HG02588 (cell line): ENCODE measurements around the gene HEPH.
"Not testable (repeated sequence)": the region's sequence is repeated elsewhere in the genome, so short reads cannot be mapped to it uniquely, and the experiment has no call there.

ENCODE experiments used
- ATAC-seq: cut with Tn5 transposase; IDR thresholded peaks from one replicate; pipeline ENCODE4 v1.9.1; 2021; ENCODE audit warnings: mild to moderate bottlenecking, moderate library complexity; ENCODE audit not compliant: unreplicated experiment

Gene HEPH, protein sequence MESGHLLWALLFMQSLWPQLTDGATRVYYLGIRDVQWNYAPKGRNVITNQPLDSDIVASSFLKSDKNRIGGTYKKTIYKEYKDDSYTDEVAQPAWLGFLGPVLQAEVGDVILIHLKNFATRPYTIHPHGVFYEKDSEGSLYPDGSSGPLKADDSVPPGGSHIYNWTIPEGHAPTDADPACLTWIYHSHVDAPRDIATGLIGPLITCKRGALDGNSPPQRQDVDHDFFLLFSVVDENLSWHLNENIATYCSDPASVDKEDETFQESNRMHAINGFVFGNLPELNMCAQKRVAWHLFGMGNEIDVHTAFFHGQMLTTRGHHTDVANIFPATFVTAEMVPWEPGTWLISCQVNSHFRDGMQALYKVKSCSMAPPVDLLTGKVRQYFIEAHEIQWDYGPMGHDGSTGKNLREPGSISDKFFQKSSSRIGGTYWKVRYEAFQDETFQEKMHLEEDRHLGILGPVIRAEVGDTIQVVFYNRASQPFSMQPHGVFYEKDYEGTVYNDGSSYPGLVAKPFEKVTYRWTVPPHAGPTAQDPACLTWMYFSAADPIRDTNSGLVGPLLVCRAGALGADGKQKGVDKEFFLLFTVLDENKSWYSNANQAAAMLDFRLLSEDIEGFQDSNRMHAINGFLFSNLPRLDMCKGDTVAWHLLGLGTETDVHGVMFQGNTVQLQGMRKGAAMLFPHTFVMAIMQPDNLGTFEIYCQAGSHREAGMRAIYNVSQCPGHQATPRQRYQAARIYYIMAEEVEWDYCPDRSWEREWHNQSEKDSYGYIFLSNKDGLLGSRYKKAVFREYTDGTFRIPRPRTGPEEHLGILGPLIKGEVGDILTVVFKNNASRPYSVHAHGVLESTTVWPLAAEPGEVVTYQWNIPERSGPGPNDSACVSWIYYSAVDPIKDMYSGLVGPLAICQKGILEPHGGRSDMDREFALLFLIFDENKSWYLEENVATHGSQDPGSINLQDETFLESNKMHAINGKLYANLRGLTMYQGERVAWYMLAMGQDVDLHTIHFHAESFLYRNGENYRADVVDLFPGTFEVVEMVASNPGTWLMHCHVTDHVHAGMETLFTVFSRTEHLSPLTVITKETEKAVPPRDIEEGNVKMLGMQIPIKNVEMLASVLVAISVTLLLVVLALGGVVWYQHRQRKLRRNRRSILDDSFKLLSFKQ

DNA sequence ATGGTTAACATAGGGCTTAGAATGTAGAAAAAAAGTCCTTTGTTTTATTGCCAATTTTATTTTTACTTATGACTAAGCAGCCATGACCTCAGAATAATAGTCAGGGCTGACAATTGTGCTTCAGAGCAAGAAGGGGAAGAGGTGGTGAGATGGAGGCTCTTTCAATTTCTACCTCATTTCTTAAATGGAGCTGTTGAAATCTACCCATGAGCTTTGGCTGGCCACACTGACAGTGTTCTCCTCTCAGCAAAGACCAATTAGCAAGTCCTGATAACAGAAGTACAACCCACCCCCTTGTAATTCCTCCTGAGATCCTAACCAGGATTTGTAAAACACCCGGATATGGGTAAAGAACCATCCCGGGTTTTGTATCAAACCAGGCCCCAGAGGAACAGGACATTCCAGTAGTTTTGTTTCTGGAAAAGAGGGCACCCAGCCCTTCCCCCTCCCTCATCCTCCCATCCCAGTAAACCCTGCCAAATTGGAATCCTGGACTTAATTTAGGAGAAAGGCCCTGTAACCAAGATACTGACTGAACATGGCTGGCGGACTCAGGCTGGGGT lies at the start of gene HEPH:
TSS of gene HEPH (plus strand) at position 399 of the 563 bp plus-strand sequence. CDS start 6,324 bp downstream, outside the sequence.
- ATAC-seq: peak; percentile 53

DNA sequence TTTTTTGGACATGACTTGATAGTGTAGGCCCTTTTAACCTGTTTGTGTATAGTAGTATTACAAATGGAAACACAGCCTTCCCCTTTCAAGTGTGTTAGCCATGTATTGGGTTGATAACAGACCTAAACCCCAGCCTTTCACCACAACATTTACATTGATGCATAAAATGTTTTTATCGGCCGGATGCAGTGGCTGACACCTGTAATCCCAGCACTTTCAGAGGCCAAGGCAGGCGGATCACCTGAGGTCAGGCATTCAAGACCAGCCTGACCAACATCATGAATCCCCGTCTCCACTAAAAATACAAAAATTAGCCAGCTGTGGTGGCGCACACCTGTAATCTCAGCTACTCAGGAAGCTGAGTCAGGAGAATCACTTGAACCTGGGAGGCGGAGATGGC lies 45.3 kb upstream of the HEPH start:
- not testable (repeated sequence) for ATAC-seq

DNA sequence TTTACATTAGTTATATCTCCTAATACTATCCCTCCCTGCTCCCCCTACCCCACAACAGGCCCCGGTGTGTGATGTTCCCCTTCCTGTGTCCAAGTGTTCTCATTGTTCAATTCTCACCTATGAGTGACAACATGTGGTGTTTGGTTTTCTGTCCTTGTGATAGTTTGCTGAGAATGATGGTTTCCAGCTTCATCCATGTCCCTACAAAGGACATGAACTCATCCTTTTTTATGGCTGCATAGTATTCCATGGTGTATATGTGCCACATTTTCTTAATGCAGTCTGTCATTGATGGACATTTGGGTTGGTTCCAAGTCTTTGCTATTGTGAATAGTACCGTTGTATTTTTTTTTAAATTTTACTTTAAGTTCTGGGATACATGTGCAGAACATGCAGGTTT lies 42.7 kb upstream of the HEPH start:
- ATAC-seq: not testable (repeated sequence)

GRCh38 chrX:66126662-66127061 lies 37.4 kb upstream of the HEPH start:
- no peak for ATAC-seq

DNA sequence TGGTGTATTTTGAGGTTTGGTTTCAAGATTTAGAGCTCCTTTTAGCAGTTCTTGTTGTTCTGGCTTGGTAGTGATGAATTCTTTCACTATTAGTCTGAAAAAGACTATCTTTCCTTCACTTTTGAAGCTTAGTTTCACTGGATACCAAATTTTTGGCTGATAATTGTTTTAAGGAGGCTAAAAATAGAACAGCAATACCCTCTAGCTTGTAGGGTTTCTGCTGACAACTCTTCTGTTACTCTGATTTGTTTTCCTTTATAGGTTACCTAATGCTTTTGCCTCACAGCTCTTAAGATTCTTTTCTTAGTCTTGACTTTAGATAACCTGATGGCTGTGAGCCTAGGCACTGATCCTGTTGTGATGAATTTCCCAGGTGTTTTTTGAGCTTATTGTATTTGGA lies 33.6 kb upstream of the HEPH start:
- no peak for ATAC-seq

DNA sequence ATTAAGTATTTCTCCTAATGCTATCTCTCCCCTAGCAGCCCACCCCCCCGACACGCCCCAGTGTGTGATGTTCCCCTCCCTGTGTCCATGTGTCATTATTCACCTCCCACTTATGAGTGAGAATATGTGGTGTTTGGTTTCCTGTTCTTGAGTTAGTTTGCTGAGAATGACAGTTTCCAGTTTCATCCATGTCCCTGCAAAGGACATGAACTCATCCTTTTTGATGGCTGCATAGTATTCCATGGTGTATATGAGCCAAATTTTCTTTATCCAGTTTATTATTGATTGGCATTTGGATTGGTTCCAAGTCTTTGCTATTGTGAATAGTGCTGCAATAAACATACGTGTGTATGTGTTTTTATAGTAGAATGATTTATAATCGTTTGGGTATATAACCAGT lies 28.8 kb upstream of the HEPH start:
- not testable (repeated sequence) for ATAC-seq

DNA sequence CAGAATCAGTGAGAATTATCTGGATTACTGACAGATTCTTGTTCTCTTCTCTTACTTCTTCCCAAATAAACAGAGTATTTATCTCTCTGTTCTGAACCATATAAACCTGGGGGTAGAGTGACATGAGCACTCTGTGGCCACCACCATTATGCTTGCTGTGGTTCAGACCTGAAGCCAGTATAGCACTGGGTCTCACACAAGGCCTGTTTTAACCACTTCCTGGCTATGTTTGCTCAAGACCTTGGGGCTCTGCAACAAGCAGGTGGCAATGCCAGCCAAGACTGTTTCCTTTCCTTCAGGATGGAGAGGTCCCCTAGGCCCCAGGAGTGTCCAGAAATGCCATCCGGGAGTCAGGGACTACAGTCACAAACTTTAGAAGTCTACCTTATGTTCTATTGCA lies 21.7 kb upstream of the HEPH start:
- ATAC-seq: no peak

DNA sequence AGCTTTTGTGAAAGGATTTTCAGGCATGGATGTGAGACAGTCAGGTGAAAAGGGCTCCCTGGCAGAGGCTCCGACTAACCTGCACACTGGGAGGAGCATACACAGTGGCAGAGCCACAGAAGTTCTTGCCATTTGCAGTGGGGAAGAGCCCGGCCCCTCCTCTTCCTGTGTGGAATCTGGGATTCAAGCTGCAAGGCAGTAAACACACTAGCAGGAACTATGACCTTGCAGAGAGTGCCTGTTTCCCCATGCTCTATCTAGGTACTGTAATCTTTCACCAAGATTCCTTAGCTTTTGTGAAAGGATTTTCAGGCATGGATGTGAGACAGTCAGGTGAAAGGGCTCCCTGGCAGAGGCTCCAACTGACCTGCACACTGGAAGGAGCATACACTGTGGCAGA lies 19.8 kb upstream of the HEPH start:
- no peak for ATAC-seq

DNA sequence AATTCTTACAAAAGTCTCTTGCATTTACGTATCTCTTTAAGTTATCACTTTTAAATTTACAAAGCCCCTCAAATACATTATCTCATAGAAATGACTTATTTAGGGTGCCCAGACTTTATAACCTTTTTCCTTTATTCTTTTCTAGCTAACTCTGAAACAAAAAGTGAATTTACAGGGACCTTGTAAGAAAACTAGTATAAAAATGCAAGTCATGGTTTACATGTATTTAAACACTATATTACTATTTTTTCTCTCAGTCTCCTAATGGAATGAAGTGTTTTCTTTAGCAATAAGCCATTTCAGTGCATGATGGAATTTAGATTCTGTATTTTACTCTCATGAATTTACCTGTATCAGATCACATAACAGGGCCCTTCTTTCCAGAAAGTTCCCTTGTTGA lies 14.5 kb upstream of the HEPH start:
- no peak for ATAC-seq

DNA sequence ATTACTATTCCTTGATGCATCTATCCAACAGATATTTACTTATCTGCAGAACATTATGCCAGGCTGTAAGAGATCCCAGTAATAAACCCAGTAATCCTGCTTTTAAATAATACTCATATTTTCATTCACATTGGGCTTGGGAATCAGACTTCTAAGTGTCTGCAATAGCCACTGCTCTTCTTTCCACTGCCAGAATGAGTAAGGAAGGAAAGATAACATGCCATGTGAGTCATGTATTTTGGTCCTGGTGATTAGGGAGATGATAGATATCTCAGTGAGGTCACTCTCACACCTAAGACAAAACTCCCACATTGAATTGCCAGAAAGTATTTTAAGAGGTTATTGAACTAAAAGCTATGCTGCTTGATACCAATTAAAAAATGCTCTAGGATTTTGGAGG lies 13.9 kb upstream of the HEPH start:
- ATAC-seq: no peak

GRCh38 chrX:66162331-66162822 lies 1.7 kb upstream of the HEPH start:
- no peak for ATAC-seq

DNA sequence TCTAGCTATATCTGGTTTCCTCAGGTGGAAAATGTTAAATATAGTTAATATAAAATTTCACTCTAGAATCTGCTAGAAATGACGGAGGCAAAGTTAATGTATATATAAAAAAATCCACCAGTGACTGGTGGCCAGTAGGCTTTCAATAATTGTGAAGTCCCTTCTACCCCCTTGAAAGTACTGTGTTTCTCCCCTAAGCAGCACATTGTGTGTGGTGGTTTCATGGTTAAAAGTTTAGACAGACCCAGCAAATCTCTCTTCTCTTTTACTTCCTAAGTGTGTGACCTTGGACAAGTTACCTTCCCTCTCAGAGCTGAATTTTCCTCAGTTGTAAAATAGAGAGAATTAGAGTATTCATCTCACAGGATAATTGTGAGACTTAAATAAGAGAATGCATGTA lies 600 bp upstream of the HEPH start:
- ATAC-seq: peak; percentile 40

- no peak for ATAC-seq
Measured at GRCh38 chrX:66164470-66164869, 423 bp downstream of the HEPH start.

DNA sequence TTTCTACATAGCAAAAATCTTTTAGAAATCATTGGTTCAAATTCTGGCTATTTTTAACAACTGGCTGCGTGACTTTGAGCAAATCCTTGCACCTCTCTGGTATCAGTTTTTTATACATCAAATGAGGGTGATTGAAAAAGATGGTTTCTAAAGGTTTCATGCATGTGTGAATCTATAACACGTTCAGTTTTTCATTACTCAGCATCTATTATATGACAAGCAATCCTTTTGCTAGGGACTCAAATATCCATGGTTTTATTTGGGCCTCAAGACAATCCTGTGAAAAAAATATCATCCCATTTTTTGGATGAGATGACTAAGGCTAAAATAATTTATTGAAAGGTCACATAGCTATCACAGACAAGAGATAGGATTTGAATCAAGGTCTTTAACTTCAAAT lies 884 bp downstream of the HEPH start:
- no peak for ATAC-seq

GRCh38 chrX:66166671-66167070 lies 2.6 kb downstream of the HEPH start:
- no peak for ATAC-seq

DNA sequence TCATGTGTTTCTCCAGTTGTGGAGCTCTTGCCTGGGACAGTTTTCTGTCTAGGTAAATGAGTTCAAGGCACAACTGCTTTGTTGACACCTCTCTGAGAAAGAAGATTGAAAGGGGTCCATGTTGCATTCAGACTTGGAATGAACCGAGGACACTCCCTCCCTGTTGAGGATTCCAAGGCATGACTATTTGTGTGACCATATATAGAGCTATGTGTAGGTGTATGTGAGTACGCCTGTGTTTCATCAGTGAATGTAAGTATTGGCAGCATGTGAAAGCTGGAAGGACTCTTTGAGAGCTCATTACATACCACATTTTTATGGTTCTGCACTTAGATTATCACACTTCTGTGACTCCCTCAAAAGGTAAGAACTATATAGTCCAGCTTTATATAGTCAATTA lies 3.4 kb downstream of the HEPH start:
- ATAC-seq: no peak

- no peak for ATAC-seq
Measured at GRCh38 chrX:66176134-66176533, 12.1 kb downstream of the HEPH start.

- no peak for ATAC-seq
Measured at GRCh38 chrX:66191563-66191962, 27.5 kb downstream of the HEPH start.

GRCh38 chrX:66193821-66194220 lies 29.8 kb downstream of the HEPH start:
- ATAC-seq: no peak

DNA sequence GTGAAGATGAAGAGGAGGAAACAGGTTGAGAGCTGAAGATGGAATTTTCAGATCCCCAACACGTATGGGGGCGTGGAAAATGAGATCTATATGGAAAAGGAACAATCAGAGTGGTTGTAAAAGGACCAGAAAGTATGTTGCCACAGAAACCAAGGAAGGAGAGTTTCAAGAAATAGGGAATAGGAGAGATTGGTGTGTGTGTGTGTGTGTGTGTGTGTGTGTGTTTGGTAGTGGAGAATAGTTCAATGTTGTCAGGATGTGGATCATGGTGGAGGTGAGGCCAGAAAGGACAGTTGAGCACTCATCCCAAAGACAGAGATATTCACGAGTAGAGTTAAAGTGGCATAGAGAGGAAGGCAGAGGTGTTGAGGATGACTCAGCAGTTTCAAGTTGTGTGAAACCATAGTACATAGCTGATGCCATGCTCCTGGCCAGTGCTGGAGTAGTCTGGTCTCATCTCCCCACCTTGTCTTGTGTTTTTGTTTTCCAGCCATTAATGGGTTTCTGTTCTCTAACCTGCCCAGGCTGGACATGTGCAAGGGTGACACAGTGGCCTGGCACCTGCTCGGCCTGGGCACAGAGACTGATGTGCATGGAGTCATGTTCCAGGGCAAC lies 36.1 kb downstream of the HEPH start:
- peak; percentile 82 for ATAC-seq
